GM13977 (cell line): ENCODE results near the gene SMARCD2.
"Not testable (repeated sequence)": the region's sequence is repeated elsewhere in the genome, so short reads cannot be mapped to it uniquely, and the experiment has no call there.

ENCODE experiments used
- DNase-seq: peaks from one replicate; pipeline ENCODE4 v3.0.0; 2012; ENCODE audit warnings: low spot score
- CTCF ChIP-seq: IDR thresholded peaks from 2 replicates; pipeline ENCODE4 v1.5.1; 2012; ENCODE audit warnings: mild to moderate bottlenecking, control low read depth; ENCODE audit not compliant: insufficient read depth; ENCODE audit errors: extremely low read depth, missing control alignments
- in situ Hi-C: fragments of 300-500 bp; cut with MboI; formaldehyde crosslinking; loops from one replicate; pipeline ENCODE4 v1.12.0; 2022; ENCODE audit warnings: low sequenced_read_pairs, low pct_unique_long_range_greater_than_20kb, mixed read lengths, inconsistent platforms; ENCODE audit not compliant: unreplicated experiment

SMARCD2 gene

GRCh38 chr17:63809970-63810369, 32.5 kb downstream of the SMARCD2 start:
- in situ Hi-C loops: no loop called here
- no peak for TF ChIP-seq CTCF
- no peak for DNase-seq

- DNase-seq: no peak
- in situ Hi-C loops: no loop called here
- TF ChIP-seq CTCF: no peak
Measured at GRCh38 chr17:63805591-63805990, 36.9 kb downstream of the SMARCD2 start.

- in situ Hi-C loops: no loop called here
- no peak for DNase-seq
- no peak for TF ChIP-seq CTCF
Measured at GRCh38 chr17:63804328-63804727, 38.2 kb downstream of the SMARCD2 start.

- in situ Hi-C loops: no loop called here
Measured at GRCh38 chr17:63800783-63801182, 41.7 kb downstream of the SMARCD2 start.

GRCh38 chr17:63798572-63799106, 43.8 kb downstream of the SMARCD2 start:
- in situ Hi-C loops: no loop called here
- no peak for DNase-seq
- no peak for TF ChIP-seq CTCF

More at GRCh38 chr17:63800783-63801182, 41.7 kb downstream of the SMARCD2 start:
- no peak for TF ChIP-seq CTCF
- DNase-seq: no peak

- in situ Hi-C loops, DNase-seq: not testable (repeated sequence)
Measured at GRCh38 chr17:63796375-63796774, 46.1 kb downstream of the SMARCD2 start.

GRCh38 chr17:63792055-63792729, 50.3 kb downstream of the SMARCD2 start:
- in situ Hi-C loops: no loop called here
- no peak for DNase-seq
- TF ChIP-seq CTCF: no peak
